GM23338 (cell line): ENCODE measurements around the gene NSMCE4A. TPM values are rescaled to one million over a fixed set of nuclear protein-coding genes. Genes with fewer than 3 reads are reported as not detected.

ENCODE experiments used
- ATAC-seq: fragments of 200-7000 bp; cut with Tn5 transposase; 3 replicates; pipeline ENCODE4 v1.9.1; 2020
- DNase-seq: peaks from one replicate; pipeline ENCODE4 v3.0.0-alpha.2; 2015; ENCODE audit warnings: low spot score
- H2AFZ ChIP-seq: fragments of 200-600 bp; sonication (generic); 2 replicates; pipeline ENCODE4 v1.8.0; 2016; ENCODE audit warnings: antibody characterized with exemption, mild to moderate bottlenecking, moderate library complexity
- H3F3A ChIP-seq: fragments of 200-600 bp; sonication (generic); replicated peaks from 2 replicates; pipeline ENCODE4 v1.8.0; 2017; ENCODE audit warnings: antibody characterized with exemption, mixed run types, low read depth
- H3K27ac ChIP-seq: fragments of 200-600 bp; sonication (generic); 2 replicates; pipeline ENCODE4 v1.6.1; 2016; ENCODE audit warnings: low read depth
- H3K27me3 ChIP-seq: fragments of 200-600 bp; sonication (generic); 2 replicates; pipeline ENCODE4 v1.8.0; 2016; ENCODE audit warnings: mild to moderate bottlenecking, mixed run types, moderate library complexity; ENCODE audit not compliant: insufficient read depth
- H3K36me3 ChIP-seq: fragments of 200-600 bp; sonication (generic); 2 replicates; pipeline ENCODE4 v1.8.0; 2016; ENCODE audit warnings: mild to moderate bottlenecking; ENCODE audit not compliant: insufficient read depth
- H3K4me1 ChIP-seq: fragments of 200-600 bp; sonication (generic); 2 replicates; pipeline ENCODE4 v1.8.0; 2016; ENCODE audit warnings: mild to moderate bottlenecking, moderate library complexity; ENCODE audit not compliant: insufficient read depth
- H3K4me2 ChIP-seq: fragments of 200-600 bp; sonication (generic); 2 replicates; pipeline ENCODE4 v1.7.1; 2017; ENCODE audit warnings: mixed run types
- H3K4me3 ChIP-seq: fragments of 200-600 bp; sonication (generic); 2 replicates; pipeline ENCODE4 v1.6.1; 2016; ENCODE audit warnings: mixed run types
- H3K79me2 ChIP-seq: fragments of 200-600 bp; sonication (generic); replicated peaks from 2 replicates; pipeline ENCODE4 v1.8.0; 2017; ENCODE audit warnings: mild to moderate bottlenecking; ENCODE audit not compliant: insufficient read depth
- H3K9me2 ChIP-seq: fragments of 200-600 bp; sonication (generic); 2 replicates; pipeline ENCODE4 v1.8.0; 2017; ENCODE audit not compliant: insufficient read depth
- H4K20me1 ChIP-seq: fragments of 200-600 bp; sonication (generic); replicated peaks from 2 replicates; pipeline ENCODE4 v1.8.0; 2017; ENCODE audit warnings: mild to moderate bottlenecking; ENCODE audit not compliant: insufficient read depth
- H3K27ac Mint-ChIP-seq: 2 replicates; pipeline ENCODE4 v1.8.0; 2020; ENCODE audit warnings: inconsistent platforms, mild to moderate bottlenecking, moderate library complexity, mixed read lengths
- H3K27me3 Mint-ChIP-seq: 3 replicates; pipeline ENCODE4 v1.8.0; 2022; ENCODE audit warnings: low read depth, mild to moderate bottlenecking, moderate library complexity, mixed read lengths, inconsistent platforms; ENCODE audit not compliant: insufficient read depth, poor library complexity
- H3K36me3 Mint-ChIP-seq: 3 replicates; pipeline ENCODE4 v1.8.0; 2021; ENCODE audit warnings: low read depth, mild to moderate bottlenecking, inconsistent platforms, moderate library complexity, mixed read lengths
- H3K4me1 Mint-ChIP-seq: 3 replicates; pipeline ENCODE4 v1.8.0; 2020; ENCODE audit warnings: mild to moderate bottlenecking, inconsistent platforms, mixed read lengths
- H3K4me3 Mint-ChIP-seq: 3 replicates; pipeline ENCODE4 v1.8.0; 2021; ENCODE audit warnings: moderate library complexity, mild to moderate bottlenecking, inconsistent platforms, mixed read lengths
- H3K9me3 Mint-ChIP-seq: 3 replicates; pipeline ENCODE4 v1.8.0; 2020; ENCODE audit warnings: moderate library complexity, mild to moderate bottlenecking, inconsistent platforms, mixed read lengths
- CREB1 ChIP-seq: fragments of 250-450 bp; sonication (Bioruptor Pico); IDR thresholded peaks from 2 replicates; pipeline ENCODE4 v1.5.0; 2020; ENCODE audit warnings: low read depth, mild to moderate bottlenecking, moderate library complexity
- EZH2 ChIP-seq: fragments of 200-600 bp; sonication (generic); IDR thresholded peaks from one replicate; pipeline ENCODE4 v1.8.0; 2017; ENCODE audit warnings: antibody characterized with exemption, mild to moderate bottlenecking, low read depth; ENCODE audit not compliant: unreplicated experiment
- EZH2phosphoT487 ChIP-seq: fragments of 200-600 bp; sonication (generic); IDR thresholded peaks from one replicate; pipeline ENCODE4 v1.8.1; 2018; ENCODE audit warnings: antibody characterized with exemption; ENCODE audit not compliant: unreplicated experiment
- JUNB ChIP-seq: IDR thresholded peaks from one replicate; pipeline ENCODE4 v1.6.1; 2016; ENCODE audit warnings: antibody characterized with exemption; ENCODE audit not compliant: unreplicated experiment
- NANOG ChIP-seq: IDR thresholded peaks from 2 replicates; pipeline ENCODE4 v1.6.1; 2016; ENCODE audit warnings: antibody characterized with exemption, borderline replicate concordance
- POLR2AphosphoS5 ChIP-seq: IDR thresholded peaks from 2 replicates; pipeline ENCODE4 v1.6.1; 2016; ENCODE audit warnings: antibody characterized with exemption, low read depth
- ZNF114 ChIP-seq: fragments of 250-450 bp; sonication (Bioruptor Pico); IDR thresholded peaks from 2 replicates; pipeline ENCODE4 v1.5.0; 2020; ENCODE audit warnings: mild to moderate bottlenecking, moderate library complexity
- polyA plus RNA-seq: library from polyadenylated mRNA; unstranded; fragments of >200 nt; fragmentation: Nextera tagmentation; extraction: Ambion mirVana; gene quantifications from 2 replicates; pipeline ENCODE4 v1.2.1, GENCODE V29; 2016
- total RNA-seq: library from RNA; depleted of rRNA; stranded (reverse); fragments of >200 nt; shearing (Covaris generic); gene quantifications from 2 replicates; pipeline ENCODE4 v1.2.3, GENCODE V29; 2014
- TF ChIP-seq, protein P1 (sequence below): IDR thresholded peaks from one replicate; pipeline ENCODE4 v1.6.1; 2018; ENCODE audit warnings: antibody characterized with exemption; ENCODE audit not compliant: unreplicated experiment
- TF ChIP-seq, protein P2 (sequence below): IDR thresholded peaks from 2 replicates; pipeline ENCODE4 v1.6.1; 2016; ENCODE audit warnings: antibody characterized with exemption
- TF ChIP-seq, protein P3 (sequence below): fragments of 250-450 bp; sonication (Bioruptor Pico); IDR thresholded peaks from 2 replicates; pipeline ENCODE4 v1.5.0; 2020; ENCODE audit warnings: mild to moderate bottlenecking, moderate library complexity

NSMCE4A gene
- total and polyA plus RNA-seq, 2 experiments from 2014 or later, result 84.8 to 94.9 TPM

DNA sequence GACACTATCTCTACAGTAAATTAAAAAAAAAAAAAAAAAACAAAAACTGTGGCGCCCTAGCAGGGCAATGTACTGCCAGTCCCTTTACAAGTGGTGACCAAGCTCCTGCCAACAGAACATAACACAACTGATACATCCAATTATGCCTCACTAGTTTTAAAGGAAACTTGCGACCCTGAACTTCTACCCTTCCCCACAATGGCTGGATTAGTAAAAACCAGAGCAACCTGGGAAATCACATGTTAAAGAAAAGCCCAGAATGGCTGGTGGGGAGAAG lies 63.7 kb downstream of the NSMCE4A start (continued):
- TF ChIP-seq, protein P1, sequence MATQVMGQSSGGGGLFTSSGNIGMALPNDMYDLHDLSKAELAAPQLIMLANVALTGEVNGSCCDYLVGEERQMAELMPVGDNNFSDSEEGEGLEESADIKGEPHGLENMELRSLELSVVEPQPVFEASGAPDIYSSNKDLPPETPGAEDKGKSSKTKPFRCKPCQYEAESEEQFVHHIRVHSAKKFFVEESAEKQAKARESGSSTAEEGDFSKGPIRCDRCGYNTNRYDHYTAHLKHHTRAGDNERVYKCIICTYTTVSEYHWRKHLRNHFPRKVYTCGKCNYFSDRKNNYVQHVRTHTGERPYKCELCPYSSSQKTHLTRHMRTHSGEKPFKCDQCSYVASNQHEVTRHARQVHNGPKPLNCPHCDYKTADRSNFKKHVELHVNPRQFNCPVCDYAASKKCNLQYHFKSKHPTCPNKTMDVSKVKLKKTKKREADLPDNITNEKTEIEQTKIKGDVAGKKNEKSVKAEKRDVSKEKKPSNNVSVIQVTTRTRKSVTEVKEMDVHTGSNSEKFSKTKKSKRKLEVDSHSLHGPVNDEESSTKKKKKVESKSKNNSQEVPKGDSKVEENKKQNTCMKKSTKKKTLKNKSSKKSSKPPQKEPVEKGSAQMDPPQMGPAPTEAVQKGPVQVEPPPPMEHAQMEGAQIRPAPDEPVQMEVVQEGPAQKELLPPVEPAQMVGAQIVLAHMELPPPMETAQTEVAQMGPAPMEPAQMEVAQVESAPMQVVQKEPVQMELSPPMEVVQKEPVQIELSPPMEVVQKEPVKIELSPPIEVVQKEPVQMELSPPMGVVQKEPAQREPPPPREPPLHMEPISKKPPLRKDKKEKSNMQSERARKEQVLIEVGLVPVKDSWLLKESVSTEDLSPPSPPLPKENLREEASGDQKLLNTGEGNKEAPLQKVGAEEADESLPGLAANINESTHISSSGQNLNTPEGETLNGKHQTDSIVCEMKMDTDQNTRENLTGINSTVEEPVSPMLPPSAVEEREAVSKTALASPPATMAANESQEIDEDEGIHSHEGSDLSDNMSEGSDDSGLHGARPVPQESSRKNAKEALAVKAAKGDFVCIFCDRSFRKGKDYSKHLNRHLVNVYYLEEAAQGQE, result no peak
- TF ChIP-seq CREB1 (CRISPR knock-in tag), result no peak

DNA sequence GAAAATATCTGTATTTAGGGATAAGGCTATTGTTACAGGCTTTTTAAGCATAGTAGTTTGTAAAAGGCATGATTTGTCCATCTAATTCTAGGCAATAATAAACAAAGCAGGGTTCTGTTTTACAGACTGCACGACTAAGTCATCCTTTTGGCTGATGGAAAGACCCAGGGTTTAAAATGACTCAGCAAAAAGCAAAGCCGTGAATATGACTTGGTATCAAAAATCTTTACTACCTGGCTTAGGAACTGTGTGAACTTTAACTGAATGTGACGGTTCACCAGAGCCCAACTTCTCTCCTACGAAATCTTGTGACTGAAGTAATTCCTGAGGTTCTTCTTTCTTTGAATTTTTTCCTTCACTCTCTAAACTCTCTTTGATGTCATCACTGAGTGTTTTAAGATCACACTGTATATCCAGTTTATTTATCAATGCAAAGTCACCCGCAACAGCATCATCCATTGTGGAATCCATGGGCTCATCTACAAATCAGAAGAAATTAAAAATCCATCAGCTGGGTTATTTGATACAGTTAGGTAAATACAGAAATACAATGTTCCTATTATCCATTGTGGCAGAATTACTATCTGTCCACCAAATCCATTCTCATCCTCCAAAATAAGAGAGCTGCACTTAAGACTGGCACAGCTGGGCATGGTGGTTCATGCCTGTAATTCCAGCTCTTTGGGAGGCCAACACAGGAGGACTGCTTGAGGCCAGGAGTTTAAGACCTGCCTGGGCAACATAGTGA lies 64.2 kb downstream of the NSMCE4A start:
- Histone ChIP-seq H3K27ac (peak overlapping the region; percentile 29; the same call in 1 of the 2 replicates), H4K20me1 (no peaks in the 10 kb centered on the region; the same call in 1 of the 2 replicates), H3K36me3 (peaks cover 9% of the 10 kb centered on the region), H3K4me3 (no peak overlapping the region), H3K9me2 (no peaks in the 10 kb centered on the region), H3K4me1 (no peaks in the 10 kb centered on the region), H2AFZ (no peak overlapping the region), H3F3A (no peaks in the 10 kb centered on the region), H3K4me2 (no peak overlapping the region), H3K79me2 (peaks cover 31% of the 10 kb centered on the region), H3K27me3 (no peaks in the 10 kb centered on the region)
- peak overlapping the region; percentile 87 for H3K27ac Mint-ChIP-seq
- peaks cover 66% of the 10 kb centered on the region for H3K36me3 Mint-ChIP-seq
- no peaks in the 10 kb centered on the region for H3K9me3 Mint-ChIP-seq
- peaks cover 3% of the 10 kb centered on the region for H3K27me3 Mint-ChIP-seq
- no peak overlapping the region for H3K4me3 Mint-ChIP-seq
- no peaks in the 10 kb centered on the region for H3K4me1 Mint-ChIP-seq
- no peak for DNase-seq
- ATAC-seq, result no peak
- TF ChIP-seq, protein P2, sequence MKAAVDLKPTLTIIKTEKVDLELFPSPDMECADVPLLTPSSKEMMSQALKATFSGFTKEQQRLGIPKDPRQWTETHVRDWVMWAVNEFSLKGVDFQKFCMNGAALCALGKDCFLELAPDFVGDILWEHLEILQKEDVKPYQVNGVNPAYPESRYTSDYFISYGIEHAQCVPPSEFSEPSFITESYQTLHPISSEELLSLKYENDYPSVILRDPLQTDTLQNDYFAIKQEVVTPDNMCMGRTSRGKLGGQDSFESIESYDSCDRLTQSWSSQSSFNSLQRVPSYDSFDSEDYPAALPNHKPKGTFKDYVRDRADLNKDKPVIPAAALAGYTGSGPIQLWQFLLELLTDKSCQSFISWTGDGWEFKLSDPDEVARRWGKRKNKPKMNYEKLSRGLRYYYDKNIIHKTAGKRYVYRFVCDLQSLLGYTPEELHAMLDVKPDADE, result no peak
- TF ChIP-seq EZH2phosphoT487 (no peak), EZH2 (no peak), CREB1 (CRISPR knock-in tag) (no peak), NANOG (no peak), ZNF114 (CRISPR knock-in tag) (no peak), POLR2AphosphoS5 (no peak), JUNB (no peak)
- TF ChIP-seq, protein P1, result no peak
- TF ChIP-seq, protein P3, sequence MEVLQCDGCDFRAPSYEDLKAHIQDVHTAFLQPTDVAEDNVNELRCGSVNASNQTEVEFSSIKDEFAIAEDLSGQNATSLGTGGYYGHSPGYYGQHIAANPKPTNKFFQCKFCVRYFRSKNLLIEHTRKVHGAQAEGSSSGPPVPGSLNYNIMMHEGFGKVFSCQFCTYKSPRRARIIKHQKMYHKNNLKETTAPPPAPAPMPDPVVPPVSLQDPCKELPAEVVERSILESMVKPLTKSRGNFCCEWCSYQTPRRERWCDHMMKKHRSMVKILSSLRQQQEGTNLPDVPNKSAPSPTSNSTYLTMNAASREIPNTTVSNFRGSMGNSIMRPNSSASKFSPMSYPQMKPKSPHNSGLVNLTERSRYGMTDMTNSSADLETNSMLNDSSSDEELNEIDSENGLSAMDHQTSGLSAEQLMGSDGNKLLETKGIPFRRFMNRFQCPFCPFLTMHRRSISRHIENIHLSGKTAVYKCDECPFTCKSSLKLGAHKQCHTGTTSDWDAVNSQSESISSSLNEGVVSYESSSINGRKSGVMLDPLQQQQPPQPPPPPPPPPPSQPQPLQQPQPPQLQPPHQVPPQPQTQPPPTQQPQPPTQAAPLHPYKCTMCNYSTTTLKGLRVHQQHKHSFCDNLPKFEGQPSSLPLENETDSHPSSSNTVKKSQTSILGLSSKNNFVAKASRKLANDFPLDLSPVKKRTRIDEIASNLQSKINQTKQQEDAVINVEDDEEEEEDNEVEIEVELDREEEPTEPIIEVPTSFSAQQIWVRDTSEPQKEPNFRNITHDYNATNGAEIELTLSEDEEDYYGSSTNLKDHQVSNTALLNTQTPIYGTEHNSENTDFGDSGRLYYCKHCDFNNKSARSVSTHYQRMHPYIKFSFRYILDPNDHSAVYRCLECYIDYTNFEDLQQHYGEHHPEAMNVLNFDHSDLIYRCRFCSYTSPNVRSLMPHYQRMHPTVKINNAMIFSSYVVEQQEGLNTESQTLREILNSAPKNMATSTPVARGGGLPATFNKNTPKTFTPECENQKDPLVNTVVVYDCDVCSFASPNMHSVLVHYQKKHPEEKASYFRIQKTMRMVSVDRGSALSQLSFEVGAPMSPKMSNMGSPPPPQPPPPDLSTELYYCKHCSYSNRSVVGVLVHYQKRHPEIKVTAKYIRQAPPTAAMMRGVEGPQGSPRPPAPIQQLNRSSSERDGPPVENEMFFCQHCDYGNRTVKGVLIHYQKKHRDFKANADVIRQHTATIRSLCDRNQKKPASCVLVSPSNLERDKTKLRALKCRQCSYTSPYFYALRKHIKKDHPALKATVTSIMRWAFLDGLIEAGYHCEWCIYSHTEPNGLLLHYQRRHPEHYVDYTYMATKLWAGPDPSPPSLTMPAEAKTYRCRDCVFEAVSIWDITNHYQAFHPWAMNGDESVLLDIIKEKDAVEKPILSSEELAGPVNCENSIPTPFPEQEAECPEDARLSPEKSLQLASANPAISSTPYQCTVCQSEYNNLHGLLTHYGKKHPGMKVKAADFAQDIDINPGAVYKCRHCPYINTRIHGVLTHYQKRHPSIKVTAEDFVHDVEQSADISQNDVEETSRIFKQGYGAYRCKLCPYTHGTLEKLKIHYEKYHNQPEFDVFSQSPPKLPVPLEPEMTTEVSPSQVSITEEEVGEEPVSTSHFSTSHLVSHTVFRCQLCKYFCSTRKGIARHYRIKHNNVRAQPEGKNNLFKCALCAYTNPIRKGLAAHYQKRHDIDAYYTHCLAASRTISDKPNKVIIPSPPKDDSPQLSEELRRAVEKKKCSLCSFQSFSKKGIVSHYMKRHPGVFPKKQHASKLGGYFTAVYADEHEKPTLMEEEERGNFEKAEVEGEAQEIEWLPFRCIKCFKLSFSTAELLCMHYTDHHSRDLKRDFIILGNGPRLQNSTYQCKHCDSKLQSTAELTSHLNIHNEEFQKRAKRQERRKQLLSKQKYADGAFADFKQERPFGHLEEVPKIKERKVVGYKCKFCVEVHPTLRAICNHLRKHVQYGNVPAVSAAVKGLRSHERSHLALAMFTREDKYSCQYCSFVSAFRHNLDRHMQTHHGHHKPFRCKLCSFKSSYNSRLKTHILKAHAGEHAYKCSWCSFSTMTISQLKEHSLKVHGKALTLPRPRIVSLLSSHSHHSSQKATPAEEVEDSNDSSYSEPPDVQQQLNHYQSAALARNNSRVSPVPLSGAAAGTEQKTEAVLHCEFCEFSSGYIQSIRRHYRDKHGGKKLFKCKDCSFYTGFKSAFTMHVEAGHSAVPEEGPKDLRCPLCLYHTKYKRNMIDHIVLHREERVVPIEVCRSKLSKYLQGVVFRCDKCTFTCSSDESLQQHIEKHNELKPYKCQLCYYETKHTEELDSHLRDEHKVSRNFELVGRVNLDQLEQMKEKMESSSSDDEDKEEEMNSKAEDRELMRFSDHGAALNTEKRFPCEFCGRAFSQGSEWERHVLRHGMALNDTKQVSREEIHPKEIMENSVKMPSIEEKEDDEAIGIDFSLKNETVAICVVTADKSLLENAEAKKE (CRISPR knock-in tag), result no peak
